Measurements from ENCODE around the gene GORASP2. TPM values are rescaled to one million over a fixed set of nuclear protein-coding genes. Genes with fewer than 3 reads are reported as not detected.

GORASP2 gene
- total RNA-seq, 4 donors from 2014 or later, result 53.9 to 67.0 (median 56.3) TPM

GRCh38 chr2:170943596-170943995 is 14.5 kb downstream of the GORASP2 start:
- ATAC-seq (no peak), DNase-seq (no peak)
- H3K9me3 ChIP-seq, result no peaks in the 10 kb centered on the region
- peaks cover 6 to 11% of the 10 kb centered on the region in 2 donors for H3K4me1 ChIP-seq
- intact Hi-C loops (cut with DNase I; ENCODE audit: low total_unique reads), result no loop called here
- no peaks in the 10 kb centered on the region for H3K36me3 ChIP-seq
- H3K27ac ChIP-seq, result no peak overlapping the region
- TF ChIP-seq CTCF (IDR thresholded peaks at IDR 0.05 in 4 of 5, conservative IDR thresholded peaks at IDR 0.05 in 1 of 5) (no peak), POLR2A (IDR thresholded peaks at IDR 0.05) (no peak)
- in situ Hi-C loops (cut with MboI; ENCODE audit: low sequenced_read_pairs in 4 of 4), result loop anchor here in 2 of 4 donors (25.0 kb wide), 2 partner anchors 744 to 1356 kb away; partner anchors contain the start of genes DYNC1I2 (in 2 of the 2) and PPIG (in 1 of the 2)
- no peaks in the 10 kb centered on the region for H3K27me3 ChIP-seq
- no peak overlapping the region for H3K4me3 ChIP-seq

GRCh38 chr2:170944545-170944944 is 15.5 kb downstream of the GORASP2 start:
- intact Hi-C loops (cut with DNase I; ENCODE audit: low total_unique reads) (no loop called here), in situ Hi-C loops (cut with MboI; ENCODE audit: low sequenced_read_pairs in 4 of 4) (loop anchor here in 2 of 4 donors (25.0 kb wide), 2 partner anchors 743 to 1357 kb away; partner anchors contain the start of genes DYNC1I2 (in 2 of the 2) and PPIG (in 1 of the 2))
- no peak for TF ChIP-seq POLR2A (IDR thresholded peaks at IDR 0.05)
- no peak for TF ChIP-seq CTCF (IDR thresholded peaks at IDR 0.05 in 4 of 5, conservative IDR thresholded peaks at IDR 0.05 in 1 of 5)
- DNase-seq, result no peak
- Histone ChIP-seq H3K27ac (no peak overlapping the region), H3K9me3 (no peaks in the 10 kb centered on the region), H3K36me3 (peaks cover 0 to 2% of the 10 kb centered on the region in 2 donors), H3K27me3 (no peaks in the 10 kb centered on the region), H3K4me3 (no peak overlapping the region), H3K4me1 (peaks cover 6 to 7% of the 10 kb centered on the region in 2 donors)
- ATAC-seq, result no peak

- ATAC-seq (no peak), DNase-seq (no peak)
- no peaks in the 10 kb centered on the region for H3K9me3 ChIP-seq
- H3K27me3 ChIP-seq, result no peaks in the 10 kb centered on the region
- in situ Hi-C loops (cut with MboI; ENCODE audit: low sequenced_read_pairs in 4 of 4), result loop anchor here in 2 of 4 donors (25.0 kb wide), 2 partner anchors 738 to 1362 kb away; partner anchors contain the start of genes DYNC1I2 (in 2 of the 2) and PPIG (in 1 of the 2)
- no peak overlapping the region for H3K4me3 ChIP-seq
- no peaks in the 10 kb centered on the region for H3K4me1 ChIP-seq
- intact Hi-C loops (cut with DNase I; ENCODE audit: low total_unique reads), result no loop called here
- no peak overlapping the region for H3K27ac ChIP-seq
- peaks cover 0 to 51% of the 10 kb centered on the region in 2 donors for H3K36me3 ChIP-seq
- TF ChIP-seq CTCF (IDR thresholded peaks at IDR 0.05 in 4 of 5, conservative IDR thresholded peaks at IDR 0.05 in 1 of 5), result no peak
- no peak for TF ChIP-seq POLR2A (IDR thresholded peaks at IDR 0.05)
Observed at GRCh38 chr2:170949415-170949814, 20.4 kb downstream of the GORASP2 start.

- no peaks in the 10 kb centered on the region for H3K27me3 ChIP-seq
- no peaks in the 10 kb centered on the region for H3K4me1 ChIP-seq
- H3K4me3 ChIP-seq, result no peak overlapping the region
- no peaks in the 10 kb centered on the region for H3K9me3 ChIP-seq
- in situ Hi-C loops (cut with MboI; ENCODE audit: low sequenced_read_pairs in 4 of 4) (loop anchor here in 2 of 4 donors (25.0 kb wide), 1 partner anchor 212 kb away; the partner anchor contains the start of gene TLK1 (in 2 of the 2)), intact Hi-C loops (cut with DNase I; ENCODE audit: low total_unique reads) (no loop called here)
- TF ChIP-seq POLR2A (IDR thresholded peaks at IDR 0.05), result no peak
- no peak for TF ChIP-seq CTCF (IDR thresholded peaks at IDR 0.05 in 4 of 5, conservative IDR thresholded peaks at IDR 0.05 in 1 of 5)
- peaks cover 0 to 60% of the 10 kb centered on the region in 2 donors for H3K36me3 ChIP-seq
- H3K27ac ChIP-seq, result no peak overlapping the region
- no peak for ATAC-seq
- DNase-seq, result no peak
Observed at GRCh38 chr2:170950221-170950761, 21.2 kb downstream of the GORASP2 start.

Measured in gastrocnemius medialis (tissue), 4 donors.